Activated CD4-positive, alpha-beta T cell treated with anti-CD3 and anti-CD28 coated beads for 36 hours (primary cell): Measurements from ENCODE around the gene SLBP. TPM values are rescaled to one million over a fixed set of nuclear protein-coding genes. Genes with fewer than 3 reads are reported as not detected.

Experiments used
- ATAC-seq: fragments of 200-7000 bp; cut with Tn5 transposase; one replicate; pipeline ENCODE4 v1.10.0; 2021; ENCODE audit warnings: mild to moderate bottlenecking, moderate library complexity
- CTCF ChIA-PET: fragments of 350-600 bp; sonication (Branson Sonifier 250); formaldehyde crosslinking; loops from one replicate; lab custom pipeline; 2021; ENCODE audit warnings: antibody characterized with exemption; lab: Charles Lee
- POLR2A ChIA-PET: fragments of 350-600 bp; sonication (Branson Sonifier 250); formaldehyde crosslinking; loops from one replicate; lab custom pipeline; 2021; ENCODE audit warnings: antibody characterized with exemption, inconsistent platforms; lab: Charles Lee
- DNase-seq: peaks from one replicate; pipeline ENCODE4 v3.0.0-alpha.2; 2020
- H3K27ac Mint-ChIP-seq: one replicate; pipeline ENCODE4 v1.8.0; 2021; ENCODE audit warnings: mixed read lengths
- H3K27me3 Mint-ChIP-seq: one replicate; pipeline ENCODE4 v1.8.0; 2021; ENCODE audit warnings: mixed read lengths
- H3K36me3 Mint-ChIP-seq: one replicate; pipeline ENCODE4 v1.8.0; 2021; ENCODE audit warnings: low read depth, mixed read lengths
- H3K4me1 Mint-ChIP-seq: one replicate; pipeline ENCODE4 v1.8.0; 2021; ENCODE audit warnings: mixed read lengths
- H3K4me3 Mint-ChIP-seq: one replicate; pipeline ENCODE4 v1.8.0; 2021; ENCODE audit warnings: mild to moderate bottlenecking, moderate library complexity, mixed read lengths
- H3K9me3 Mint-ChIP-seq: one replicate; pipeline ENCODE4 v1.8.0; 2021; ENCODE audit warnings: low read depth, mixed read lengths
- intact Hi-C, 2 experiments: fragments of 100-400 bp; cut with DNase I in 1 of 2; cut with micrococcal nuclease in 1 of 2; formaldehyde crosslinking; loops; one replicate each; pipeline versions ENCODE4 v1.14.2 to v1.15.1; 2022 to 2024; cut with DNase I, micrococcal nuclease
- total RNA-seq, 2 experiments: library from RNA; stranded (reverse); gene quantifications; one replicate each; pipeline ENCODE4 v1.2.3, GENCODE V29; 2021

SLBP gene
- total RNA-seq, 2 experiments from 2014 or later = 113 to 134 TPM

GRCh38 chr4:1659104-1660043 lies 52.7 kb downstream of the SLBP start:
- Mint-ChIP-seq H3K27ac (no peak overlapping the region), H3K36me3 (no peaks in the 10 kb centered on the region), H3K4me3 (no peak overlapping the region), H3K4me1 (no peaks in the 10 kb centered on the region), H3K27me3 (no peaks in the 10 kb centered on the region), H3K9me3 (no peaks in the 10 kb centered on the region)
- DNase-seq = no peak
- POLR2A ChIA-PET = no interaction called here
- no peak for ATAC-seq
- CTCF ChIA-PET = no interaction called here
- intact Hi-C loops = no loop called here

DNA sequence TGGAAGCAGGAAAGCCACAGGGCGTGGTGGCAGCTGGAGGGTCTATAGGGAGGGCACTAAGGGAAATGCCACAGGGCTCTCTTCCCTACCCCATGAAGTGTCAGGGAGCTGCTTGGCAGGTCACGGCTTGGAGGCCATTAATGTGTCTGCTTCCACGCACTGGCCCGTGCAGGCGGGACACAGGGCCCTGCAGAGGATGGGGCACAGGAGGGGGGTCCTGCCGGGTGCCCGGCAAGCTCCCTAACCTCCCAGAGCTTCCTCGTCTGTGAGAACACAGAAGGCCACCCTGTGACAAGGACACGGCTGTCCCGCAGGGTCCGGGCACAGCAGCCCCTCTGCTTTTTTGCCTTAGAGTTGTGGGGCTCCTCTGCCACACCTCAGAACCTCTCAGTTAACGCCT lies 53.5 kb downstream of the SLBP start:
- ATAC-seq (no peak), DNase-seq (no peak)
- Mint-ChIP-seq H3K27ac (no peak overlapping the region), H3K27me3 (no peaks in the 10 kb centered on the region), H3K4me1 (no peaks in the 10 kb centered on the region), H3K4me3 (no peak overlapping the region), H3K9me3 (no peaks in the 10 kb centered on the region), H3K36me3 (no peaks in the 10 kb centered on the region)
- intact Hi-C loops = no loop called here
- POLR2A ChIA-PET = no interaction called here
- CTCF ChIA-PET = interaction anchor here (0.7 to 1.3 kb wide), 2 partner anchors 11 to 12 kb away, joined by 3 read pairs; no protein-coding TSS in a partner anchor

GRCh38 chr4:1658146-1658545 lies 54.0 kb downstream of the SLBP start:
- no peak overlapping the region for H3K4me3 Mint-ChIP-seq
- POLR2A ChIA-PET = interaction anchor here (0.7 kb wide), 1 partner anchor 392 kb away, joined by 4 read pairs; no protein-coding TSS in a partner anchor
- ATAC-seq (no peak), DNase-seq (no peak)
- intact Hi-C loops = no loop called here
- no peaks in the 10 kb centered on the region for H3K4me1 Mint-ChIP-seq
- CTCF ChIA-PET = interaction anchor here (0.7 to 1.3 kb wide), 3 partner anchors 10 to 72 kb away, joined by 3 read pairs; no protein-coding TSS in a partner anchor
- no peak overlapping the region for H3K27ac Mint-ChIP-seq
- no peaks in the 10 kb centered on the region for H3K36me3 Mint-ChIP-seq
- no peaks in the 10 kb centered on the region for H3K27me3 Mint-ChIP-seq
- H3K9me3 Mint-ChIP-seq = no peaks in the 10 kb centered on the region

GRCh38 chr4:1656986-1657385 lies 55.1 kb downstream of the SLBP start:
- ChIA-PET CTCF (interaction anchor here (1.3 kb wide), 1 partner anchor 10 kb away, joined by 3 read pairs; no protein-coding TSS in a partner anchor), POLR2A (no interaction called here)
- ATAC-seq (no peak), DNase-seq (no peak)
- no peaks in the 10 kb centered on the region for H3K4me1 Mint-ChIP-seq
- H3K36me3 Mint-ChIP-seq = no peaks in the 10 kb centered on the region
- H3K27me3 Mint-ChIP-seq = no peaks in the 10 kb centered on the region
- H3K9me3 Mint-ChIP-seq = no peaks in the 10 kb centered on the region
- H3K27ac Mint-ChIP-seq = no peak overlapping the region
- H3K4me3 Mint-ChIP-seq = no peak overlapping the region
- intact Hi-C loops = no loop called here

DNA sequence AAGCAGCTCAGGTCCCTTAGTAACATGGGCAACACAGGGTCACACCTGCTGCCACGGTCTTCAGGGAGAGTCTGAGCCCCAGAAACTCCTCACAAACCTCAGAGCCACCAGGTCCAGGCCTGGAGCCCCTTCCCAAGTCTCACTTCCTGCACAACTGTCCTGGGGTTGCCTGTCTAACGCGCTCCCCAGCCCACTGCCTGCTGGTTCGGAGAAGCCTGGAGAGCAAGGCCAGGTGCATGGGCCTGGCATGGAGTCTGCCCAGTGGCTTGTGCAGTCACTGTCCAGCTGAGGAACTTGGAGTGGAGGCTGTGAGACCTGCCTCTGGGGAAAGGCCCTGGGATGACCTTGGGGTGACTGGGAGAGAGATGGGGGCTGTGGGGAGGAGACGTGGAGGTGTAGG lies 56.0 kb downstream of the SLBP start:
- Mint-ChIP-seq H3K27me3 (no peaks in the 10 kb centered on the region), H3K36me3 (no peaks in the 10 kb centered on the region), H3K9me3 (no peaks in the 10 kb centered on the region), H3K4me1 (no peaks in the 10 kb centered on the region), H3K4me3 (no peak overlapping the region), H3K27ac (no peak overlapping the region)
- no peak for ATAC-seq
- CTCF ChIA-PET = no interaction called here
- DNase-seq = no peak
- POLR2A ChIA-PET = no interaction called here
- intact Hi-C loops = no loop called here

DNA sequence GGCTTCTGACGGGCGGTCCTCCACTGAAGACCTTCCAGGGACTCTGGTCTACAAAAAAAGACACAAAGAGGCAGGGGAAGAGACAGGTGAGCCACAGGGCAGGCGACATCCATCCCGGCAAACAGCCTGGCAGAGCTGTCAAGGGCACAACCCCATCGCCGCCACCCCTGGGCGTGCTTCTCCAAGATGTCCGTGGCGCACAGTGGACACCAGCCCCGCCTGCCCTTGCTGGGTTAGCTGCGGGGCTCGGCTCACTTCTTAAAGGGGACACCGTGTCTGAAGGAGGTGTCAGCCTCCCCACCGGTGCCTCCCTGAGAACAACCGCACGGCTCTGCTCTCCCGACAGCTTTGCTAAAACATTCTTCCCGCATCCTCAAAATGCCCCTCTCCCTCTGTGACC lies 56.4 kb downstream of the SLBP start:
- Mint-ChIP-seq H3K27ac (no peak overlapping the region), H3K9me3 (no peaks in the 10 kb centered on the region), H3K36me3 (no peaks in the 10 kb centered on the region), H3K4me1 (no peaks in the 10 kb centered on the region), H3K27me3 (no peaks in the 10 kb centered on the region), H3K4me3 (no peak overlapping the region)
- CTCF ChIA-PET = no interaction called here
- intact Hi-C loops = no loop called here
- POLR2A ChIA-PET = no interaction called here
- ATAC-seq = no peak
- no peak for DNase-seq

- Mint-ChIP-seq H3K36me3 (no peaks in the 10 kb centered on the region), H3K27me3 (no peaks in the 10 kb centered on the region), H3K4me1 (no peaks in the 10 kb centered on the region), H3K27ac (no peak overlapping the region), H3K9me3 (no peaks in the 10 kb centered on the region), H3K4me3 (no peak overlapping the region)
- POLR2A ChIA-PET = no interaction called here
- DNase-seq = no peak
- CTCF ChIA-PET = no interaction called here
- intact Hi-C loops = no loop called here
- no peak for ATAC-seq
Observed at GRCh38 chr4:1655081-1655480, 57.0 kb downstream of the SLBP start.

- H3K4me3 Mint-ChIP-seq = no peak overlapping the region
- H3K36me3 Mint-ChIP-seq = no peaks in the 10 kb centered on the region
- intact Hi-C loops = no loop called here
- ATAC-seq (no peak), DNase-seq (no peak)
- CTCF ChIA-PET = no interaction called here
- no peaks in the 10 kb centered on the region for H3K4me1 Mint-ChIP-seq
- no peak overlapping the region for H3K27ac Mint-ChIP-seq
- POLR2A ChIA-PET = no interaction called here
- H3K9me3 Mint-ChIP-seq = no peaks in the 10 kb centered on the region
- no peaks in the 10 kb centered on the region for H3K27me3 Mint-ChIP-seq
Observed at GRCh38 chr4:1654216-1654955, 57.7 kb downstream of the SLBP start.

GRCh38 chr4:1653776-1654175 lies 58.3 kb downstream of the SLBP start:
- no peak overlapping the region for H3K27ac Mint-ChIP-seq
- intact Hi-C loops = no loop called here
- ChIA-PET CTCF (no interaction called here), POLR2A (no interaction called here)
- no peaks in the 10 kb centered on the region for H3K36me3 Mint-ChIP-seq
- H3K4me1 Mint-ChIP-seq = no peaks in the 10 kb centered on the region
- no peaks in the 10 kb centered on the region for H3K9me3 Mint-ChIP-seq
- no peak for ATAC-seq
- H3K4me3 Mint-ChIP-seq = no peak overlapping the region
- no peaks in the 10 kb centered on the region for H3K27me3 Mint-ChIP-seq
- DNase-seq = no peak

DNA sequence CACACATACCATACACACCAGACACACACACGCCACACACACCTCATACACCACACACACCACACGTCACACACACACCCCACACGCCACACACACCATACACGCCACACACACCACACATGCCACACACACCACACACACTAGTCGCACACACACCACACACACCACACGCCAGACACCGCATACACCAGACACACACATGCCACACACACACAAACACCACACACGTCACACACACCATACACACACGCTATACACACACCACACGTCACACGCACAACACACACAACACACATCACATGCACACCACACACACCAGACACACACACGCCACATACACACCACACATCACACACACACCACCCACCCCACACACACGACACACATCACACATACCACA lies 60.0 kb downstream of the SLBP start:
- DNase-seq (no peak), ATAC-seq (no peak)
- CTCF ChIA-PET = no interaction called here
- Mint-ChIP-seq H3K4me3 (no peak overlapping the region), H3K9me3 (no peaks in the 10 kb centered on the region), H3K4me1 (peaks cover 4% of the 10 kb centered on the region), H3K27ac (no peak overlapping the region), H3K27me3 (no peaks in the 10 kb centered on the region), H3K36me3 (no peaks in the 10 kb centered on the region)
- intact Hi-C loops = no loop called here
- POLR2A ChIA-PET = no interaction called here

GRCh38 chr4:1651609-1652008 lies 60.5 kb downstream of the SLBP start:
- ATAC-seq (no peak), DNase-seq (no peak)
- Mint-ChIP-seq H3K4me3 (no peak overlapping the region), H3K27ac (no peak overlapping the region), H3K27me3 (no peaks in the 10 kb centered on the region), H3K4me1 (peaks cover 4% of the 10 kb centered on the region), H3K9me3 (no peaks in the 10 kb centered on the region), H3K36me3 (no peaks in the 10 kb centered on the region)
- ChIA-PET CTCF (no interaction called here), POLR2A (no interaction called here)
- intact Hi-C loops = no loop called here

DNA sequence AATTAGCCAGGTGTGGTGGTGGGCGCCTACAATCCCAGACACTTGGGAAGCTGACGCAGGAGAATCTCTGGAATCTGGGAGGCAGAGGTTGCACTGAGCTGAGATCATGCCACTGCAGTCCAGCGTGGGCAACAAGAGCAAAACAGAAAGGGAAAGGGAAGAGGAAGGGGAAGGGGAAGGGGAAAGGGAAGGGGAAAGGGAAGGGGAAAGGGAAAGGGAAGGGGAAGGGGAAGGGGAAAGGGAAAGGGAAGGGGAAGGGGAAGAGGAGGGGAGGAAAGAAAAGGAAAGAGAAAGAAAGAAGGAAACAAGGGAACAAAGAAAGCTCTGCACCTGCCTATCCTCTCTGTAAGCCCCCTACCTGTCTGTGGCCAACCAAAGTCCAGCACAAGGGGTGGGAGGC lies 63.2 kb downstream of the SLBP start:
- POLR2A ChIA-PET = no interaction called here
- CTCF ChIA-PET = no interaction called here
- intact Hi-C loops = no loop called here

More for the DNA sequence above, 63.2 kb downstream of the SLBP start:
- Mint-ChIP-seq H3K4me1 (peaks cover 4% of the 10 kb centered on the region), H3K4me3 (no peak overlapping the region), H3K27ac (no peak overlapping the region), H3K27me3 (no peaks in the 10 kb centered on the region), H3K9me3 (no peaks in the 10 kb centered on the region), H3K36me3 (no peaks in the 10 kb centered on the region)
- DNase-seq = no peak
- no peak for ATAC-seq
